Heart left ventricle (tissue), 16 donors: ENCODE results near the gene SCUBE2. TPM values are rescaled to one million over a fixed set of nuclear protein-coding genes. Genes with fewer than 3 reads are reported as not detected.

ENCODE experiments used
- ATAC-seq, 4 donors: fragments of 200-7000 bp; cut with Tn5 transposase; one replicate each; pipeline ENCODE4 v1.9.1; 2020 to 2022; ENCODE audit warnings: moderate library complexity in 4 of 4, mild to moderate bottlenecking in 3 of 4, moderate number of reproducible peaks in 1 of 4
- DNase-seq, 5 donors: peaks; one replicate each; pipeline ENCODE4 v3.0.0-alpha.2; 2020
- H3K27ac ChIP-seq, 12 donors: fragments of 200-600 bp; sonication (generic) in 4 of 12; one replicate each; pipeline versions ENCODE4 v1.5.0 to v1.8.0; 2016 to 2022; ENCODE audit warnings: mild to moderate bottlenecking in 2 of 12
- H3K27me3 ChIP-seq, 9 donors: fragments of 200-600 bp; sonication (generic) in 2 of 9; one replicate each; pipeline versions ENCODE4 v1.5.1 to v1.8.0; 2016 to 2022; ENCODE audit warnings: mild to moderate bottlenecking in 3 of 9
- H3K36me3 ChIP-seq, 9 donors: fragments of 200-600 bp; sonication (generic) in 2 of 9; one replicate each; pipeline versions ENCODE4 v1.5.0 to v1.8.0; 2018 to 2022; ENCODE audit warnings: mild to moderate bottlenecking in 2 of 9
- H3K4me1 ChIP-seq, 12 donors: fragments of 200-600 bp; sonication (generic) in 4 of 12; one replicate each; pipeline versions ENCODE4 v1.5.0 to v1.8.0; 2016 to 2022; ENCODE audit warnings: mild to moderate bottlenecking in 3 of 12
- H3K4me3 ChIP-seq, 12 donors: fragments of 200-600 bp; sonication (generic) in 4 of 12; one replicate each; pipeline versions ENCODE4 v1.5.0 to v1.8.0; 2017 to 2022; ENCODE audit warnings: mild to moderate bottlenecking in 9 of 12, moderate library complexity in 4 of 12
- H3K9me3 ChIP-seq, 12 donors: fragments of 200-600 bp; sonication (generic) in 4 of 12; one replicate each; pipeline versions ENCODE4 v1.5.0 to v1.8.0; 2016 to 2022; ENCODE audit warnings: mild to moderate bottlenecking in 1 of 12
- CTCF ChIP-seq, 12 donors: fragments of 200-600 bp; sonication (generic) in 4 of 12; IDR thresholded peaks; one replicate each; pipeline versions ENCODE4 v1.5.0 to v1.8.0; 2018 to 2022; ENCODE audit warnings: antibody characterized with exemption in 12 of 12, mild to moderate bottlenecking in 5 of 12
- POLR2A ChIP-seq, 2 donors: fragments of 450-650 bp; IDR thresholded peaks; one replicate each; pipeline ENCODE4 v1.6.1; 2017; ENCODE audit warnings: antibody characterized with exemption in 2 of 2, mild to moderate bottlenecking in 2 of 2, moderate library complexity in 2 of 2
- WGBS, 4 donors: extraction: QIAGEN DNeasy Blood & Tissue Kit in 2 of 4; methylation state at CpG; one replicate each; pipeline versions ENCODE4 v1.1.5 to v1.1.7; 2013 to 2018; 5-methylcytosine and 5-hydroxymethylcytosine counted together
- intact Hi-C, 10 donors: fragments of 100-400 bp; cut with DNase I; formaldehyde crosslinking; loops; one replicate each; pipeline versions ENCODE4 v1.11.1 to v1.14.2; 2022
- polyA plus RNA-seq, 2 donors: library from polyadenylated mRNA; stranded (reverse); fragments of 200-250 nt; gene quantifications; one replicate each; pipeline ENCODE4 v1.2.3, GENCODE V29; 2013
- total RNA-seq, 9 donors: library from RNA; depleted of rRNA in 2 of 9; stranded (reverse); fragments of >200 nt in 2 of 9; fragmentation: NEBNext Ultra II Directional in 3 of 9; extraction: Animal tissue kit (Norgen Biotek cat#: 25700) in 3 of 9; gene quantifications; one replicate each; pipeline versions ENCODE4 v1.1.0 to v1.2.4, GENCODE V29; 2016 to 2023
- donor health status: ischemic (EF 13 %, LVEDD 7.1; RV severe dilation, severe dysfunction).
- donor health status: healthy with polysubstance abuse.
- donor health status: DM: no; HTN: yes; CAD: no.
- donor health status: DM: no; HTN: no; CAD: no.
- donor health status: ischemic (EF 25% LVEDD 6.9; RV normal size, moderate dysfunction).
- donor health status: ischemic (EF 25% LVEDD 5.7; RV mildly dilated, moderate dysfunction).
- donor health status: healthy.
- donor health status: DM: yes; HTN: yes; CAD: no.
- donor health status: ischemic (EF 35%, LVEDD 5.7; RV mildly dilated, moderate dysfunction).
- donor health status: nonischemic (EF 11% LVEDD 7.7; RV severe dilation, severe dysfunction).
- donor health status: DM: yes; HTN: yes; CAD: no.
- donor health status: PGD.
- donor health status: ischemic (EF 29% LVEDD 5.4; RV normal size, mild dysfunction).
- donor health status: nonischemic (EF 23%, LVEDD 6.1; RV moderate dilation, normal function).

SCUBE2 gene
- total and polyA plus RNA-seq, 11 donors: 0.08 to 4.3 (median 0.83) TPM

- Histone ChIP-seq H3K4me3 (peak overlapping the region in 6 of 12 donors; percentile 1 to 32 (median 11)), H3K27me3 (no peaks in the 10 kb centered on the region), H3K27ac (peak overlapping the region in 8 of 12 donors; percentile 8 to 81 (median 30)), H3K36me3 (no peaks in the 10 kb centered on the region), H3K4me1 (peaks cover 0 to 18% (median 5%) of the 10 kb centered on the region in 12 donors), H3K9me3 (no peaks in the 10 kb centered on the region)
- TF ChIP-seq CTCF (IDR thresholded peaks at IDR 0.05) (no peak), POLR2A (IDR thresholded peaks at IDR 0.05) (no peak)
- 48 to 54% (median 51%) methylated on average over 9 of the region's 9 CpGs for WGBS, 4 donors
- intact Hi-C loops: no loop called here
- peak in 2 of 5 donors; percentile 30 to 36 for DNase-seq
- peak; percentile 36 to 69 (median 62) for ATAC-seq
These were observed 43.4 kb downstream of the SCUBE2 start for GRCh38 chr11:9047964-9048523.

GRCh38 chr11:9046481-9046880 lies 44.9 kb downstream of the SCUBE2 start:
- Histone ChIP-seq H3K9me3 (no peaks in the 10 kb centered on the region), H3K36me3 (no peaks in the 10 kb centered on the region), H3K27me3 (no peaks in the 10 kb centered on the region), H3K27ac (peak overlapping the region in 5 of 12 donors; percentile 8 to 81 (median 14)), H3K4me3 (no peak overlapping the region), H3K4me1 (peaks cover 0 to 18% (median 5%) of the 10 kb centered on the region in 12 donors)
- intact Hi-C loops: no loop called here
- DNase-seq (no peak), ATAC-seq (peak in 2 of 4 donors; percentile 10 to 35)
- WGBS, 4 donors: 69 to 86% (median 79%) methylated on average over 4 of the region's 4 CpGs
- no peak for TF ChIP-seq POLR2A (IDR thresholded peaks at IDR 0.05)
- no peak for TF ChIP-seq CTCF (IDR thresholded peaks at IDR 0.05)

GRCh38 chr11:9042488-9042887 lies 48.9 kb downstream of the SCUBE2 start:
- intact Hi-C loops: no loop called here
- WGBS, 4 donors: 63 to 89% (median 81%) methylated on average over 1 of the region's 1 CpG

GRCh38 chr11:9041747-9042146 lies 49.7 kb downstream of the SCUBE2 start:
- no peaks in the 10 kb centered on the region for H3K9me3 ChIP-seq
- no peak overlapping the region for H3K4me3 ChIP-seq
- H3K27ac ChIP-seq: no peak overlapping the region
- TF ChIP-seq CTCF (IDR thresholded peaks at IDR 0.05): no peak
- H3K27me3 ChIP-seq: no peaks in the 10 kb centered on the region
- H3K36me3 ChIP-seq: no peaks in the 10 kb centered on the region
- H3K4me1 ChIP-seq: peaks cover 0 to 6% (median 0%) of the 10 kb centered on the region in 12 donors
- ATAC-seq: no peak
- intact Hi-C loops: no loop called here
- 72 to 98% (median 92%) methylated on average over 2 of the region's 2 CpGs for WGBS, 4 donors
- no peak for DNase-seq

More at GRCh38 chr11:9042488-9042887, 48.9 kb downstream of the SCUBE2 start:
- peaks cover 0 to 10% (median under 1%) of the 10 kb centered on the region in 12 donors for H3K4me1 ChIP-seq
- H3K9me3 ChIP-seq: no peaks in the 10 kb centered on the region
- H3K27me3 ChIP-seq: no peaks in the 10 kb centered on the region
- no peak for DNase-seq
- no peak overlapping the region for H3K4me3 ChIP-seq
- no peak overlapping the region for H3K27ac ChIP-seq
- ATAC-seq: no peak
- TF ChIP-seq POLR2A (IDR thresholded peaks at IDR 0.05) (no peak), CTCF (IDR thresholded peaks at IDR 0.05) (no peak)
- H3K36me3 ChIP-seq: no peaks in the 10 kb centered on the region
